HEK293 (cell line): Measurements from ENCODE around the gene ZNF608.

ENCODE experiments used
- OVOL3 ChIP-seq: fragments of 450-650 bp; formaldehyde crosslinking; IDR thresholded peaks from 2 replicates; pipeline ENCODE4 v1.5.1; 2016; ENCODE audit warnings: missing biosample characterization, missing genetic modification characterization
- TCF7L2 ChIP-seq: IDR thresholded peaks from 2 replicates; pipeline ENCODE4 v1.6.1; 2011; ENCODE audit warnings: low read depth, mild to moderate bottlenecking, inconsistent platforms, low read length, moderate library complexity, borderline replicate concordance
- ZNF433 ChIP-seq: fragments of 450-650 bp; formaldehyde crosslinking; IDR thresholded peaks from 2 replicates; pipeline ENCODE4 v1.5.1; 2016; ENCODE audit warnings: missing biosample characterization, missing genetic modification characterization, low read depth
- ZNF600 ChIP-seq: fragments of 450-650 bp; formaldehyde crosslinking; IDR thresholded peaks from 2 replicates; pipeline ENCODE4 v1.5.1; 2016; ENCODE audit warnings: missing biosample characterization, missing genetic modification characterization
- TF ChIP-seq, protein P1 (sequence below): fragments of 450-650 bp; formaldehyde crosslinking; IDR thresholded peaks from 2 replicates; pipeline ENCODE4 v1.5.1; 2016; ENCODE audit warnings: missing biosample characterization, missing genetic modification characterization
- TF ChIP-seq, protein P2 (sequence below): fragments of 450-650 bp; formaldehyde crosslinking; conservative IDR thresholded peaks from 2 replicates; pipeline ENCODE4 v1.5.1; 2016; ENCODE audit warnings: low read depth, missing biosample characterization, missing genetic modification characterization

DNA sequence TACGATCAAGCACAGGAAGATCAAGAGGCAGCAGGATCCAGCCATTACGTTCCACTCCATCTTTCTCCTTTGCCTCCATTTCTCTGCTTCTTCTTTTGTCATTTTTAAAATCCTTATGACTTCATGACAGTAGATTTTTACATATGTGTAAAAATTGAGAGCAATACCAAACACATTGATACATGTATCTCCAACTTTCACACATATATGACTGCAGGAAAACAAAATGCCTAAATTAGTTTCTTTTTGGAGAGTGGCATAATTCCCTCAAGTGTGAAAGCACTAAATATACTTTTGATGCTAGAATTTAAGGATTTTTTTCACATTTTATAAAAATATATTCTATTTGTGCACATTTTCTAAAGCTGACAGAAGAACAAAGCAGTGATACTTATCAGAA is 8.6 kb upstream of the ZNF608 start:
- TF ChIP-seq, protein P1, sequence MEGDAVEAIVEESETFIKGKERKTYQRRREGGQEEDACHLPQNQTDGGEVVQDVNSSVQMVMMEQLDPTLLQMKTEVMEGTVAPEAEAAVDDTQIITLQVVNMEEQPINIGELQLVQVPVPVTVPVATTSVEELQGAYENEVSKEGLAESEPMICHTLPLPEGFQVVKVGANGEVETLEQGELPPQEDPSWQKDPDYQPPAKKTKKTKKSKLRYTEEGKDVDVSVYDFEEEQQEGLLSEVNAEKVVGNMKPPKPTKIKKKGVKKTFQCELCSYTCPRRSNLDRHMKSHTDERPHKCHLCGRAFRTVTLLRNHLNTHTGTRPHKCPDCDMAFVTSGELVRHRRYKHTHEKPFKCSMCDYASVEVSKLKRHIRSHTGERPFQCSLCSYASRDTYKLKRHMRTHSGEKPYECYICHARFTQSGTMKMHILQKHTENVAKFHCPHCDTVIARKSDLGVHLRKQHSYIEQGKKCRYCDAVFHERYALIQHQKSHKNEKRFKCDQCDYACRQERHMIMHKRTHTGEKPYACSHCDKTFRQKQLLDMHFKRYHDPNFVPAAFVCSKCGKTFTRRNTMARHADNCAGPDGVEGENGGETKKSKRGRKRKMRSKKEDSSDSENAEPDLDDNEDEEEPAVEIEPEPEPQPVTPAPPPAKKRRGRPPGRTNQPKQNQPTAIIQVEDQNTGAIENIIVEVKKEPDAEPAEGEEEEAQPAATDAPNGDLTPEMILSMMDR (tag by site-specific recombination), result no peak
- TF ChIP-seq, protein P2, sequence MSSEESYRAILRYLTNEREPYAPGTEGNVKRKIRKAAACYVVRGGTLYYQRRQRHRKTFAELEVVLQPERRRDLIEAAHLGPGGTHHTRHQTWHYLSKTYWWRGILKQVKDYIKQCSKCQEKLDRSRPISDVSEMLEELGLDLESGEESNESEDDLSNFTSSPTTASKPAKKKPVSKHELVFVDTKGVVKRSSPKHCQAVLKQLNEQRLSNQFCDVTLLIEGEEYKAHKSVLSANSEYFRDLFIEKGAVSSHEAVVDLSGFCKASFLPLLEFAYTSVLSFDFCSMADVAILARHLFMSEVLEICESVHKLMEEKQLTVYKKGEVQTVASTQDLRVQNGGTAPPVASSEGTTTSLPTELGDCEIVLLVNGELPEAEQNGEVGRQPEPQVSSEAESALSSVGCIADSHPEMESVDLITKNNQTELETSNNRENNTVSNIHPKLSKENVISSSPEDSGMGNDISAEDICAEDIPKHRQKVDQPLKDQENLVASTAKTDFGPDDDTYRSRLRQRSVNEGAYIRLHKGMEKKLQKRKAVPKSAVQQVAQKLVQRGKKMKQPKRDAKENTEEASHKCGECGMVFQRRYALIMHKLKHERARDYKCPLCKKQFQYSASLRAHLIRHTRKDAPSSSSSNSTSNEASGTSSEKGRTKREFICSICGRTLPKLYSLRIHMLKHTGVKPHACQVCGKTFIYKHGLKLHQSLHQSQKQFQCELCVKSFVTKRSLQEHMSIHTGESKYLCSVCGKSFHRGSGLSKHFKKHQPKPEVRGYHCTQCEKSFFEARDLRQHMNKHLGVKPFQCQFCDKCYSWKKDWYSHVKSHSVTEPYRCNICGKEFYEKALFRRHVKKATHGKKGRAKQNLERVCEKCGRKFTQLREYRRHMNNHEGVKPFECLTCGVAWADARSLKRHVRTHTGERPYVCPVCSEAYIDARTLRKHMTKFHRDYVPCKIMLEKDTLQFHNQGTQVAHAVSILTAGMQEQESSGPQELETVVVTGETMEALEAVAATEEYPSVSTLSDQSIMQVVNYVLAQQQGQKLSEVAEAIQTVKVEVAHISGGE (tag by site-specific recombination), result no peak
- TF ChIP-seq ZNF600 (tag by site-specific recombination) (no peak), TCF7L2 (no peak), ZNF433 (tag by site-specific recombination) (no peak), OVOL3 (no peak)
